H54 (cell line): ENCODE data around the gene CCDC34.

ENCODE experiments used
- DNase-seq: peaks from one replicate; pipeline ENCODE4 v3.0.0; 2011; ENCODE audit warnings: low spot score, mixed read lengths; ENCODE audit not compliant: insufficient read length
- FAIRE-seq: peaks from 3 replicates; lab custom pipeline; 2011; peaks lifted over from hg19 to GRCh38; lab: Jason Lieb, UNC
- POLR2A ChIP-seq: IDR thresholded peaks from 2 replicates; pipeline ENCODE4 v1.6.1; 2011; ENCODE audit warnings: low read depth, mild to moderate bottlenecking, low read length

The CCDC34 gene

GRCh38 chr11:27386181-27386845 lies 23.3 kb upstream of the CCDC34 start:
- FAIRE-seq (peak; percentile 72), DNase-seq (no peak)
- TF ChIP-seq POLR2A: no peak

- no peak for TF ChIP-seq POLR2A
- DNase-seq: peak; percentile 38
- FAIRE-seq: peak; percentile 98
Measured at GRCh38 chr11:27385245-27385644, 22.2 kb upstream of the CCDC34 start.

- peak; percentile 73 for FAIRE-seq
- no peak for DNase-seq
- no peak for TF ChIP-seq POLR2A
Measured at GRCh38 chr11:27384227-27384626, 21.2 kb upstream of the CCDC34 start.

- DNase-seq (no peak), FAIRE-seq (peak; percentile 6)
- TF ChIP-seq POLR2A: no peak
Measured at GRCh38 chr11:27383645-27384044, 20.6 kb upstream of the CCDC34 start.

- no peak for FAIRE-seq
- no peak for TF ChIP-seq POLR2A
- DNase-seq: no peak
Measured at GRCh38 chr11:27381238-27381666, 18.2 kb upstream of the CCDC34 start.

- DNase-seq (no peak), FAIRE-seq (no peak)
- TF ChIP-seq POLR2A: no peak
Measured at GRCh38 chr11:27380771-27381170, 17.8 kb upstream of the CCDC34 start.

- TF ChIP-seq POLR2A: no peak
- DNase-seq (no peak), FAIRE-seq (no peak)
Measured at GRCh38 chr11:27379449-27379848, 16.4 kb upstream of the CCDC34 start.

- DNase-seq (no peak), FAIRE-seq (no peak)
- no peak for TF ChIP-seq POLR2A
Measured at GRCh38 chr11:27375370-27375769, 12.4 kb upstream of the CCDC34 start.

- peak; percentile 27 for FAIRE-seq
- no peak for TF ChIP-seq POLR2A
- DNase-seq: no peak
Measured at GRCh38 chr11:27373856-27374602, 11.0 kb upstream of the CCDC34 start.

- TF ChIP-seq POLR2A: no peak
- DNase-seq: no peak
- FAIRE-seq: no peak
Measured at GRCh38 chr11:27373392-27373791, 10.4 kb upstream of the CCDC34 start.

GRCh38 chr11:27372164-27372563 lies 9.1 kb upstream of the CCDC34 start:
- no peak for DNase-seq
- no peak for FAIRE-seq
- no peak for TF ChIP-seq POLR2A

GRCh38 chr11:27371489-27371888 lies 8.5 kb upstream of the CCDC34 start:
- FAIRE-seq: no peak
- no peak for DNase-seq
- TF ChIP-seq POLR2A: no peak

- no peak for TF ChIP-seq POLR2A
- DNase-seq (no peak), FAIRE-seq (no peak)
Measured at GRCh38 chr11:27370374-27370773, 7.4 kb upstream of the CCDC34 start.

GRCh38 chr11:27367881-27368280 lies 4.9 kb upstream of the CCDC34 start:
- no peak for FAIRE-seq
- DNase-seq: no peak
- no peak for TF ChIP-seq POLR2A
